Thymus (tissue), 14 donors: Measurements from ENCODE around the gene ZNG1A. TPM values are rescaled to one million over a fixed set of nuclear protein-coding genes. Genes with fewer than 3 reads are reported as not detected.
"Not testable (repeated sequence)": the region's sequence is repeated elsewhere in the genome, so short reads cannot be mapped to it uniquely, and the experiment has no call there.

Experiments
- DNase-seq, 9 donors: peaks; one replicate each; pipeline ENCODE4 v3.0.0-alpha.2; 2013; ENCODE audit warnings: low spot score in 9 of 9, low read depth in 6 of 9, missing footprints in 1 of 9
- H3K27ac ChIP-seq, 2 donors: one replicate each; pipeline ENCODE4 v1.5.1; 2013; ENCODE audit warnings: control low read depth in 1 of 2, low read depth in 1 of 2, low read length in 1 of 2, mild to moderate bottlenecking in 1 of 2, moderate library complexity in 1 of 2
- H3K27me3 ChIP-seq, 2 donors: one replicate each; pipeline ENCODE4 v1.5.1; 2013; ENCODE audit warnings: low read length in 1 of 2; ENCODE audit not compliant: control insufficient read depth in 2 of 2, insufficient read depth in 1 of 2
- H3K36me3 ChIP-seq, 2 donors: one replicate each; pipeline ENCODE4 v1.5.1; 2013; ENCODE audit warnings: low read length in 1 of 2, mild to moderate bottlenecking in 1 of 2, moderate library complexity in 1 of 2; ENCODE audit not compliant: control insufficient read depth in 2 of 2, insufficient read depth in 2 of 2
- H3K4me1 ChIP-seq, 2 donors: one replicate each; pipeline ENCODE4 v1.5.1; 2013; ENCODE audit warnings: low read length in 2 of 2; ENCODE audit not compliant: control insufficient read depth in 2 of 2, insufficient read depth in 2 of 2
- H3K4me3 ChIP-seq, 2 donors: one replicate each; pipeline ENCODE4 v1.5.1; 2013; ENCODE audit warnings: low read length in 2 of 2, control low read depth in 1 of 2, mild to moderate bottlenecking in 1 of 2
- H3K9me3 ChIP-seq, 2 donors: one replicate each; pipeline ENCODE4 v1.5.1; 2013; ENCODE audit warnings: low read length in 1 of 2, mild to moderate bottlenecking in 1 of 2; ENCODE audit not compliant: control insufficient read depth in 2 of 2, insufficient read depth in 1 of 2
- WGBS: extraction: QIAGEN DNeasy Blood & Tissue Kit; methylation state at CpG from one replicate; pipeline ENCODE4 v1.1.7; 2013; 5-methylcytosine and 5-hydroxymethylcytosine counted together
- long read RNA-seq, 10 donors: transcript quantifications; one replicate each; lab custom pipeline, GENCODE V29; 2026
- polyA plus RNA-seq: library from polyadenylated mRNA; stranded (reverse); fragments of 200-250 nt; gene quantifications from one replicate; pipeline ENCODE4 v1.2.3, GENCODE V29; 2013
- total RNA-seq: library from RNA; stranded (reverse); fragments of 120-200 nt; gene quantifications from one replicate; pipeline ENCODE4 v1.2.4, GENCODE V29; 2013
- donor health status: healthy.

ZNG1A gene
- total RNA-seq (36.2 TPM), polyA plus RNA-seq (58.4 TPM)
- long read RNA-seq, donor 1, partial matches to known transcripts, result 0 of 3 reads
- long read RNA-seq, donor 1, other reads (novel, unspliced or antisense), result 0 of 3 reads
- long read RNA-seq, donor 2, result 0 reads
- long read RNA-seq, donor 3, transcript CBWD1-202 (15 exons, 1,706 nt), result major isoform, 23 of 82 reads
- long read RNA-seq, donor 3, transcript CBWD1-205 (4 exons, 1,807 nt), result minor isoform, 5 of 82 reads
- long read RNA-seq, donor 3, transcript CBWD1-206 (3 exons, 1,731 nt), result minor isoform, 21 of 82 reads
- long read RNA-seq, donor 3, partial matches to known transcripts, result 28 of 82 reads
- long read RNA-seq, donor 3, other reads (novel, unspliced or antisense), result 0 of 82 reads
- long read RNA-seq, donor 4, partial matches to known transcripts, result 0 of 2 reads
- long read RNA-seq, donor 4, other reads (novel, unspliced or antisense), result 0 of 2 reads
- long read RNA-seq, donor 5, transcript CBWD1-202 (15 exons, 1,706 nt), result major isoform, 10 of 43 reads
- long read RNA-seq, donor 5, transcript CBWD1-206 (3 exons, 1,731 nt), result minor isoform, 5 of 43 reads
- long read RNA-seq, donor 5, partial matches to known transcripts, result 21 of 43 reads
- long read RNA-seq, donor 5, other reads (novel, unspliced or antisense), result 0 of 43 reads
- long read RNA-seq, donor 6, transcript CBWD1-202 (15 exons, 1,706 nt), result major isoform, 8 of 14 reads
- long read RNA-seq, donor 6, partial matches to known transcripts, result 0 of 14 reads
- long read RNA-seq, donor 6, other reads (novel, unspliced or antisense), result 0 of 14 reads
- long read RNA-seq, donor 7, transcript CBWD1-202 (15 exons, 1,706 nt), result major isoform, 5 of 16 reads
- long read RNA-seq, donor 7, partial matches to known transcripts, result 7 of 16 reads
- long read RNA-seq, donor 7, other reads (novel, unspliced or antisense), result 0 of 16 reads
- long read RNA-seq, donor 8, partial matches to known transcripts, result 0 of 6 reads
- long read RNA-seq, donor 8, other reads (novel, unspliced or antisense), result 0 of 6 reads
- long read RNA-seq, donor 9, partial matches to known transcripts, result 0 of 10 reads
- long read RNA-seq, donor 9, other reads (novel, unspliced or antisense), result 0 of 10 reads
- long read RNA-seq, donor 10, transcript CBWD1-206 (3 exons, 1,731 nt), result minor isoform, 6 of 24 reads
- long read RNA-seq, donor 10, transcript CBWD1-202 (15 exons, 1,706 nt), result major isoform, 13 of 24 reads
- long read RNA-seq, donor 10, partial matches to known transcripts, result 0 of 24 reads
- long read RNA-seq, donor 10, other reads (novel, unspliced or antisense), result 0 of 24 reads

DNA sequence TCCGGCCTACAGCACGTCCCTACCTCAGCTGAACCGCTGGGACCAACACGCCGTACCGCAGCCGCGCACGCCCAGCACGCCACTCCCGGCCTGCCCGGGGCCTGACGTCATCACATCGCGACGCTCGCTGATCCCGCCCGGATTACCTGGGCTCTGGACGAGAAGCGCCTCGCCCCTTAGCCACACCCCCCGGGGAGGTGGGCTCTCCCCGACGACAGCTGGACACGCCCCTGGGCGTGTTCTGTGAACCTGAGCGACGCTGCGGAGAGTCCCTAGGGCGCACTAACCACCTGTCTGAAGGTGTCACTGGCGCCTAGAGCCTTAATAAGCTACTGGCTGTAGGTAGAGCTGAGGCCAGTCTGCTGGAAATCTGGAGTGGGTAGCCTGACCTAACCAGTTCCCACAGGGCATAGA, at the start of gene ZNG1A:
TSS of gene ZNG1A (minus strand) at position 87 of the 414 bp plus-strand sequence. CDS start 87 bp downstream, outside the sequence.
- not testable (repeated sequence) for H3K27me3 ChIP-seq, H3K4me1 ChIP-seq, H3K9me3 ChIP-seq, H3K36me3 ChIP-seq
- DNase-seq, result peak in 7 of 9 donors; percentile 22 to 84 (median 62)
- peak within 1 kb of the TSS in 1 of 2 donors; percentile 1 for H3K27ac ChIP-seq
- WGBS, result 0% methylated on average over 21 of the region's 32 CpGs
- H3K4me3 ChIP-seq, result peak within 1 kb of the TSS in 1 of 2 donors; percentile 34

DNA sequence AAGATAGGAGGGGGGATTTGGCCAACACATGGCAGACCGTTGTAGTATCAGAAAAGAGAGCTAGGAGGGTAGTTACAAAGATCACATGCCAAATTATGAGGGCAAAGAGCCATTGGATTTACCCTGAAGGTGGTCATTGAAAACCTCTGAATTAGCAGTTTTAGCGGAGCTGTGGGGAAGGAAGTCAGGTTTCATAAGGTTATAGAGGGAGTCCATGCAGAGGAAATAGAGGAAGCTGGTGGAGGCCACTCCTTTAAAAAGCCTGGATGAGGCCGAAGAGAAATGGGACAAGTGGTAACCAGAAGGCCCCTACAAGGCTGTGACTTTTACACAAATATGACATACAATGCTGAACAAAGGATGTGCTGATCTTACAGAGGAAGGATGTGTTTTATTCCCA, 49.0 kb upstream of the ZNG1A start:
- H3K9me3 ChIP-seq, result no peaks in the 10 kb centered on the region
- H3K4me3 ChIP-seq, result no peak overlapping the region
- 73% methylated on average over 3 of the region's 3 CpGs for WGBS
- no peak overlapping the region for H3K27ac ChIP-seq
- H3K4me1 ChIP-seq, result peaks cover 0 to 2% of the 10 kb centered on the region in 2 donors
- no peaks in the 10 kb centered on the region for H3K27me3 ChIP-seq
- no peak for DNase-seq
- H3K36me3 ChIP-seq, result no peaks in the 10 kb centered on the region

DNA sequence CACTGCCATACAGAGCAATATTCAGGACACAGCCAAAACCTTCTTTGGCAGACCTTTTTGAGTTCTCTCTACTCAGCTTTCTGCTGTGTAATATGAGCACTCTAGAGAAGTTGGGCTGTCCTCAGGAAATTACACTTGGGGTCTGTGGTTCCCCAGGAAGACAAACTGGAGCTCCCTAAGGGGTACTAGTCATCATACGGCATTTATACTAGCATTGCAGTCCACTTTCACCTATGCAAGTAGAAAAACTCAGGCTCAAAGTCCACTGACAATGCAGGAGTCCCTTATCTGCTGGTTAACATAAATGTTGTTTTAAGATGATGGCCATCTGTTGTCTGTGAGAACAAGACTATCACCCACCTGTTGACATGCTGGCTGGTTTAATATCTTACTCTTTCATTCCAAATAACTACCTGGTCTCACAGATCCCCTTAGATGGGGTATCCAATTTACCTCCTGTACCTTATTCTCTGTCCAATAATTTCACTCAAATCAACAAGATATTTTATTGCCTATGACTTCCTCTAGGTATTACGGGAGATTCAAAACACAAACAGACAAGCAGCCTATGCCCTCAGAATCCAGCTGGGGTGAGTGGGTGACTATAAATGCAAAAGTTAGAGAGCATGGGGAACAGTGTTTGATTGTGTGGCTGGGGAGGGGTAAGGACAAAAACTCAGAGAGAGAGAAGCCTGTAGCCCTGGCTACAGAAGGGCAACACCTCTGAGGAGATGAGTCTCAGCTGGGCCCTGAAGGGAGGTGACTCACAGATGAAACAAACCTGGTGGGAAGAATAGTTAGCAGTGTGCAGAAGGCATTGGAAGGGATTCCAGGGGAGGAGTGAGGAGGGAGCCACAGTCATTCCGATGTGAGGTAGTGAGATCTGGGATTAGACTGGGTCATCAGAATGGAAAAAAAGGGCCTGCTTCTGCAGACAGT, 46.0 kb upstream of the ZNG1A start:
- H3K27ac ChIP-seq, result no peak overlapping the region
- DNase-seq, result no peak
- 70% methylated on average over 3 of the region's 3 CpGs for WGBS
- no peaks in the 10 kb centered on the region for H3K27me3 ChIP-seq
- peaks cover 0 to 5% of the 10 kb centered on the region in 2 donors for H3K4me1 ChIP-seq
- no peak overlapping the region for H3K4me3 ChIP-seq
- no peaks in the 10 kb centered on the region for H3K9me3 ChIP-seq
- no peaks in the 10 kb centered on the region for H3K36me3 ChIP-seq

DNA sequence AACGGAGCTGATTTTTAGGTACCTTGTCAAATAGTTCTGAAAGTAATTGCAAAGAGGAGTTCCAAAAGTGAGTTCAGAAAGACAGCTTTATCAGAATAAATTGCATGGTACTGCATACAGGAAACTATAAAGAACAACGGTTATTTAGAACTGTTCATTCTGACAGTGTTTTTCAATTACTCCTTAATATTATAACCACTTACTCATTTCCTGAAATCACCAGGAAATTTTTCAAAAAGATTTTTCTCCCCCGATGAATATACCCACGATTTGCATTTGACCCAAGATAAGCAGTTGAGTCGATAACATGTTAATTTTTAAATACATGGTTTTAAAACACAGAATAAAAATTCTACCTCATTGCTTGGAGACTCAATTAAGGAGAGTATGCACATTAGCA, 45.2 kb upstream of the ZNG1A start:
- 29% methylated on average over 5 of the region's 5 CpGs for WGBS

DNA sequence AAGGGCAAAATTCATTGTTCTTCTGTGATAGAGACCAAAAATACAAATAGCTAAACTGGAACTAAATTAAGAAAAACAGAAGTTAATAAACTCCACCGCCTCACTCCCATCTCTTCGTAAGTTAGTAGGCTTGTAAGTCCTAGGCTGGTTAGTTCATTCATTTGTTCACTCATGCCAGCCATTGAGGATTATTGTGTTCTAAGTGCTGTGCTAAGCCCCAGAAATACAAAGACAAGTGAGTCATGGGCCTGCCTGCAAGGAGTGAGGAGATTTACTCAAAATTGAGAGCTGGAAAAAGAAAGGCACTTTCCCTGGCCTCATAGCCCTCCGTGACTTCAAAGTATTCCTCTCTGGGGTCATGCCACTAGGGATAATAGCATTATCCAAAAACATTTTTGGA, 44.3 kb upstream of the ZNG1A start:
- no peaks in the 10 kb centered on the region for H3K36me3 ChIP-seq
- no peak overlapping the region for H3K4me3 ChIP-seq
- peaks cover 0 to 5% of the 10 kb centered on the region in 2 donors for H3K4me1 ChIP-seq
- WGBS, result 82% methylated on average over 3 of the region's 3 CpGs
- H3K9me3 ChIP-seq, result no peaks in the 10 kb centered on the region
- H3K27ac ChIP-seq, result no peak overlapping the region
- no peak for DNase-seq
- no peaks in the 10 kb centered on the region for H3K27me3 ChIP-seq

More for the DNA sequence above, 45.2 kb upstream of the ZNG1A start:
- Histone ChIP-seq H3K4me3 (no peak overlapping the region), H3K9me3 (no peaks in the 10 kb centered on the region), H3K36me3 (no peaks in the 10 kb centered on the region), H3K4me1 (peaks cover 0 to 5% of the 10 kb centered on the region in 2 donors), H3K27me3 (no peaks in the 10 kb centered on the region), H3K27ac (no peak overlapping the region)
- DNase-seq, result no peak

DNA sequence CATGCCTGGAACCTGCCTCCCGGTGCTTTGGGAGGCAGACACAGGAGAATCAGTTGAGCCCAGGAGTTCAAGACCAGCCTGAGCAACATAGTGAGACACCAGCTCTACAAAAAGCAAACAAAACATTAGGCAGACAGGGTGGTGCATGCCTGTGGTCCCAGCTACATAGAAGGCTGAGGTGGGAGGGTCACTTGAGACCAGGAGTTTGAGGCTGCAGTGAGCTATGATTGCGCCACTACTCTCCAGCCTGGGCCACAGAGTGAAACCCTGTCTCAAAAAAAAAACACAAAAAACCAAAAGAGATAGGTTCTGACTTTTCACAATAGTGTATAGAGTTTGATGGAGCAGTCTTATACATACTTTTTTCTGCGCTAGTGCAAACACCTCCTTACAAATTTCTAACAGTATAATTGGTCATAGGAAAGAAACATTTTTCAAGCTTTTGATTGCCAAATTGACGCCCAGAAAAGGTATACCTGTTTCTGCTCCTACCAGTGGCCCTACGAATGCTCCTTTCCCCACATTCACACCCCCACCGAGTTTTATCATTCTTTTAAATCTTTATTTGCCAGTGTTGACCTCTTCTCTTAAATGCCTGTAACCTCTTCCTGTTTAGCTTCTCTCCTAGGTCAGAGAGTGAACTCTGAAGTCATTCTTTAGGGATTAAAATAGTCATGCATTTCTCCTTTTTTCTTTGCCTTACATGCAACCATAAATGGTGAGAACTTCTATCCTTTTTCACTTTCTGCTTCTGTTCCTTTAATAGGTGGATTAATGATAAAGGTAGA, 43.3 kb upstream of the ZNG1A start:
- Histone ChIP-seq H3K36me3 (no peaks in the 10 kb centered on the region), H3K4me3 (no peak overlapping the region), H3K27ac (no peak overlapping the region), H3K4me1 (peaks cover 0 to 5% of the 10 kb centered on the region in 2 donors), H3K27me3 (no peaks in the 10 kb centered on the region), H3K9me3 (no peaks in the 10 kb centered on the region)
- 74% methylated on average over 6 of the region's 6 CpGs for WGBS
- DNase-seq, result no peak

DNA sequence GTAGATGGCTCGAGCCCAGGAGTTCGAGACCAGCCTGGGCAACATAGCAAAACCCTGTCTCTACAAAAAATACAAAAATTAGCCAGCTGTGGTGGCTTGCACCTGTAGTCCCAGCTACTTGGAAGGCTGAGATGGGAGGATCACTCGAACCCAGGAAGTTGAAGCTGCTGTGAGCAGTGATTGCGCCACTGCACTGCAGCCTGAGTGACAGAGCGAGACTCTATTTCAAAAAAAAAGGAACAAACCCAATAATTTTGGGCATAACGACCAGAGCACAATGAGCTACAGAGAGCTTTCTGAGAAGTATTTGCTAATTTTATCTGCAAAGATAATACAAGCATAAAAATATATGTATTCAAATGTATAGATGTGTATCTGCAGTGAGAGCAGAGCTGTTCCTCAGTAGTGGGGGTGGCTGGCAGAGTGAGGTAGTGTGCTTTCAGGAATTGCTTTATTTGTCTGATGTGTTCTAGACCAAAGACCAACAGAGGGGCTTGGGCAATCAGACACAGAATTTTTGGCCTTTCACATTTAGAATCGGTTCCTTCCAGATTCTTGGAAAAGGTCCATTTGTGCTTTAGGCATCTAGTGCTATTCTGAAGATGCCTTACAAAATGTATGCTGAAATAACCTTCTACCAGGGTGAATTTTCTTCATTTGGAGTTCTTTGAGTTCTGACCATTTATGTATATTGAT, 41.0 kb upstream of the ZNG1A start:
- Histone ChIP-seq H3K36me3 (no peaks in the 10 kb centered on the region), H3K27me3 (peaks cover 3 to 15% of the 10 kb centered on the region in 2 donors), H3K4me3 (no peak overlapping the region), H3K9me3 (no peaks in the 10 kb centered on the region), H3K27ac (no peak overlapping the region), H3K4me1 (peaks cover 9% of the 10 kb centered on the region in 2 donors)
- DNase-seq, result no peak
- WGBS, result 97% methylated on average over 7 of the region's 7 CpGs
